Mesendoderm (in vitro differentiated cells): Measurements from ENCODE around the gene C19orf81.
"Not testable (repeated sequence)": the region's sequence is repeated elsewhere in the genome, so short reads cannot be mapped to it uniquely, and the experiment has no call there.

Source experiments
- DNase-seq: peaks from one replicate; pipeline ENCODE4 v3.0.0; 2013
- H2AK5ac ChIP-seq: 2 replicates; pipeline ENCODE4 v1.6.1; 2013; ENCODE audit warnings: low read length, inconsistent platforms
- H2BK120ac ChIP-seq: 2 replicates; pipeline ENCODE4 v1.6.1; 2013; ENCODE audit warnings: low read depth, mild to moderate bottlenecking, low read length, moderate library complexity, mixed read lengths
- H2BK15ac ChIP-seq: replicated peaks from 2 replicates; pipeline ENCODE4 v1.6.1; 2013; ENCODE audit warnings: low read depth, mild to moderate bottlenecking, moderate library complexity
- H2BK5ac ChIP-seq: 2 replicates; pipeline ENCODE4 v1.6.1; 2013; ENCODE audit warnings: low read length, inconsistent platforms
- H3K18ac ChIP-seq: 2 replicates; pipeline ENCODE4 v1.6.1; 2013; ENCODE audit warnings: mild to moderate bottlenecking, low read length, mixed read lengths
- H3K23ac ChIP-seq: one replicate; pipeline ENCODE4 v1.6.1; 2013; ENCODE audit warnings: low read length
- H3K27ac ChIP-seq: 2 replicates; pipeline ENCODE4 v1.5.1; 2013; ENCODE audit warnings: low read depth, mild to moderate bottlenecking, inconsistent platforms, low read length, moderate library complexity
- H3K27me3 ChIP-seq: 2 replicates; pipeline ENCODE4 v1.6.1; 2013; ENCODE audit warnings: low read length, control low read depth, mild to moderate bottlenecking, inconsistent platforms; ENCODE audit not compliant: insufficient read depth, poor library complexity
- H3K36me3 ChIP-seq: 2 replicates; pipeline ENCODE4 v1.6.1; 2013; ENCODE audit warnings: low read length, inconsistent platforms; ENCODE audit not compliant: control insufficient read depth, insufficient read depth
- H3K4ac ChIP-seq: one replicate; pipeline ENCODE4 v1.6.1; 2013; ENCODE audit warnings: low read depth, mild to moderate bottlenecking, low read length, moderate library complexity
- H3K4me1 ChIP-seq: 2 replicates; pipeline ENCODE4 v1.6.1; 2013; ENCODE audit warnings: low read depth, low read length, inconsistent platforms; ENCODE audit not compliant: control insufficient read depth
- H3K4me2 ChIP-seq: 2 replicates; pipeline ENCODE4 v1.6.1; 2013; ENCODE audit warnings: low read length
- H3K4me3 ChIP-seq: 2 replicates; pipeline ENCODE4 v1.5.1; 2013; ENCODE audit warnings: mild to moderate bottlenecking, low read length
- H3K56ac ChIP-seq: one replicate; pipeline ENCODE4 v1.6.1; 2013; ENCODE audit warnings: low read length
- H3K79me1 ChIP-seq: 2 replicates; pipeline ENCODE4 v1.6.1; 2013; ENCODE audit warnings: low read length, inconsistent platforms
- H3K79me2 ChIP-seq: 2 replicates; pipeline ENCODE4 v1.6.1; 2013; ENCODE audit warnings: mild to moderate bottlenecking, low read length; ENCODE audit not compliant: control insufficient read depth, insufficient read depth
- H3K9ac ChIP-seq: 2 replicates; pipeline ENCODE4 v1.6.1; 2013; ENCODE audit warnings: low read length, inconsistent platforms
- H4K5ac ChIP-seq: one replicate; pipeline ENCODE4 v1.6.1; 2013; ENCODE audit warnings: low read length
- H4K8ac ChIP-seq: one replicate; pipeline ENCODE4 v1.6.1; 2013; ENCODE audit warnings: low read depth, mild to moderate bottlenecking, control low read depth, low read length, moderate library complexity
- WGBS: extraction: QIAGEN DNeasy Blood & Tissue Kit; methylation state at CpG from one replicate; pipeline ENCODE4 v1.1.7; 2013; ENCODE audit warnings: low lambda C conversion rate, missing lambda C conversion rate; ENCODE audit not compliant: insufficient coverage; ENCODE audit errors: extremely low coverage; 5-methylcytosine and 5-hydroxymethylcytosine counted together

Gene C19orf81

DNA sequence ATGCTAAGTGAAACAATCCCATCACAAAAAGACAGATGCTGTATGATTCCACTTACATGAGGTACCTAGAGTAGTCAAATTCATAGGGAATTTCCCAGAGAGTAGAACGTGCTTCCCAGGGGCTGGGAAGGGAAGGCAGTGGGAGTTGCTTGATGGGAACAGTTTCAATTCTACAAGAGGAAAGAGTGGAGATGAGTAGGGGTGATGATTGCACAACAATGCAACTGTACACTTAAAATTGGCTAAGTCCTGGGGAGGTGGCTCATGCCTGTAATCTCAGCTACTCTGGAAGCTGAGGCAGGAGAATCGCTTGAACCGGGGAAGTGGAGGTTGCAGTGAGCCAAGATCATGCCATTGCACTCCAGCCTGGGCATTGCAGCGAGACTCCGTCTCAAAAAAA lies 30.9 kb upstream of the C19orf81 start:
- H3K4me2 ChIP-seq, H3K18ac ChIP-seq, H3K79me1 ChIP-seq, H2BK120ac ChIP-seq, H2AK5ac ChIP-seq, H3K4ac ChIP-seq, H3K79me2 ChIP-seq, H3K4me3 ChIP-seq, H4K8ac ChIP-seq, H2BK15ac ChIP-seq, DNase-seq, H3K56ac ChIP-seq, H4K5ac ChIP-seq, H3K27me3 ChIP-seq, H3K23ac ChIP-seq, H3K4me1 ChIP-seq, H3K9ac ChIP-seq, H2BK5ac ChIP-seq, H3K27ac ChIP-seq, H3K36me3 ChIP-seq: not testable (repeated sequence)
- WGBS: no CpG with 5 or more reads among the region's 5 CpGs

DNA sequence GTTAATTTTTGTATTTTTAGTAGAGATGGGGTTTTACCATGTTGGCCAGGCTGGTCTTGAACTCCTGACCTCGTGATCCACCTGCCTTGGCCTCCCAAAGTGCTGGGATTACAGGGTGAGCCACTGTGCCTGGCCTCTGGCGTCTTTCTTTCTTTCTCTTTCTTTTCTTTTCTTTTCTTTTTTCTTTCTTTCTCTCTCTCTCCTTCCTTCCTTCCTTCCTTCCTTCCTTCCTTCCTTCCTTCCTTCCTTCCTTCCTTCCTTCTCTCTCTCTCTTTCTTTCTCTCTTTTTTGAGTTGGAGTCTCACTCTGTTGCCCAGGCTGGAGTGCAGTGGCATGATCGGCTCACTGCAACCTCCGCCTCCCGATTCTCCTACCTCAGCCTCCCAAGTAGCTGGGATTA lies 30.1 kb upstream of the C19orf81 start:
- H2BK5ac ChIP-seq, H3K27ac ChIP-seq, H3K18ac ChIP-seq, H2AK5ac ChIP-seq, H3K36me3 ChIP-seq, H3K9ac ChIP-seq, H3K4me2 ChIP-seq, H3K4me3 ChIP-seq, H3K4ac ChIP-seq, H3K56ac ChIP-seq, H3K27me3 ChIP-seq, H3K4me1 ChIP-seq, H4K8ac ChIP-seq, DNase-seq, H3K79me2 ChIP-seq, H4K5ac ChIP-seq, H2BK120ac ChIP-seq, H3K23ac ChIP-seq, H2BK15ac ChIP-seq, H3K79me1 ChIP-seq: not testable (repeated sequence)
- WGBS: no CpG with 5 or more reads among the region's 5 CpGs

DNA sequence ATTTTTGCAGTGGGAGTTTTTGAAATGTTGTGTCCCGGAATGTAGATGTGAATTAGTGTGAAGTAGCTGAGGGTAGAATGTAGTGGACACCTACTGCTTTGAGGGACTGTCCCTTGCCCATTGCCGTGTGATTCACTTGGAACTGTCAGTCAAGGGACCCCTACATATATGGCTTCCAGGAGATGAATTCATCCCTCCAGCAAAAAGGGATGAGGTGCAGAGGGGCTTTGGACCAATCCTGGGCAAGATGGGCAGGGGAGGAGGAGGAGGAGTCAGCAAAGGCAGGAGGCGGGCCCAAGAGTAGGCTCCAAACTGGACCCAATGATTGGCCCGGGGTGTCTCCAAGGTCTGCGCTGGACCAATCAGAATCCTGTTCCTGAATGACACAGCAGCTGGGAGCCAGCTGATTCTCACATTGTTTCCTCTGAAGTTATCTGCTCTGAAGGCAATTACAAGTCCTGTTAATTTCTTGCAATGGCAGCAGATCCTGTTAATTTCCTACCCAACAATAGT lies 28.8 kb upstream of the C19orf81 start:
- H3K4me3 ChIP-seq, H4K5ac ChIP-seq, H4K8ac ChIP-seq, DNase-seq, H3K18ac ChIP-seq, H3K4ac ChIP-seq, H3K36me3 ChIP-seq, H3K79me2 ChIP-seq, H2AK5ac ChIP-seq, H3K4me2 ChIP-seq, H2BK120ac ChIP-seq, H3K4me1 ChIP-seq, H2BK5ac ChIP-seq, H3K9ac ChIP-seq, H3K79me1 ChIP-seq, H3K23ac ChIP-seq, H3K27me3 ChIP-seq, H3K27ac ChIP-seq, H3K56ac ChIP-seq, H2BK15ac ChIP-seq: not testable (repeated sequence)
- no CpG with 5 or more reads among the region's 5 CpGs for WGBS

DNA sequence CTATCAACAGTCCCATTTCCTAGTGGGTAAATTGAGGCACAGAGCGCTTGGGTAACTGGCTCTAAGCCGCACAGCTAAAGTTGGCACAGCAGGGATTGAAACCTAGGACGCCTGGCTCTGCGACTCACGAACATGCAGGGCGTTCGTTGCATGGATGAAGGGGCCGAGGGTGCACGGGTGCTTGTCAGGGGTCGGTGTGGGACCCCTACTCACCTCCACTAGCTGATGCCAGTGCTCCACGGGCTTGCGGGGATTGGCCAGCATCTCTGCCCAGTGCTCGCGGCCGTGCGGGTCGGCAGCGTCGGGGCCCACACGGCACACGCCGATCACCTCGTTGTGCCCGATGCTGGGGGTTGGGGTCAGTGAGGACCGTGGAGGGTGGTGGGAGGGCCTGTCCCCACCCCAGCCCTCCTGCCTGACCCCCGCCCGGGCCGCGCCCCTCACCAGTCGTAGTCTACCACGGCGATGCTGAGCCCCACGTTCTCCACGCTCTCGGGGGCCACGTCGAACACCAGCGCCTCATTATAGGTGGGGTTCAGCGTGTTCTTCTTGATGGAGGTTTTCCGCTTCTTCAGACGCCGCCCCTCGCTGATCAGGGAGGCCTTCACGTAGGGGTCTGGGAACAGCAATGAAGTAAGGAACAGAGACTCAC lies 24.2 kb upstream of the C19orf81 start:
- H3K27ac ChIP-seq: no peak overlapping the region
- no peaks in the 10 kb centered on the region for H3K4me1 ChIP-seq
- H3K56ac ChIP-seq: no peak overlapping the region
- H4K8ac ChIP-seq: no peak overlapping the region
- H3K36me3 ChIP-seq: no peaks in the 10 kb centered on the region
- no peak overlapping the region for H2BK15ac ChIP-seq
- no CpG with 5 or more reads among the region's 44 CpGs for WGBS
- no peak overlapping the region for H3K23ac ChIP-seq
- H3K4me3 ChIP-seq: no peak overlapping the region
- no peak overlapping the region for H2AK5ac ChIP-seq
- no peak overlapping the region for H2BK5ac ChIP-seq
- H3K4ac ChIP-seq: no peak overlapping the region
- H4K5ac ChIP-seq: no peak overlapping the region
- H3K18ac ChIP-seq: no peak overlapping the region
- no peak overlapping the region for H3K9ac ChIP-seq
- no peak overlapping the region for H3K4me2 ChIP-seq
- no peak overlapping the region for H2BK120ac ChIP-seq
- DNase-seq: no peak
- no peaks in the 10 kb centered on the region for H3K27me3 ChIP-seq
- H3K79me2 ChIP-seq: no peaks in the 10 kb centered on the region
- H3K79me1 ChIP-seq: no peaks in the 10 kb centered on the region

DNA sequence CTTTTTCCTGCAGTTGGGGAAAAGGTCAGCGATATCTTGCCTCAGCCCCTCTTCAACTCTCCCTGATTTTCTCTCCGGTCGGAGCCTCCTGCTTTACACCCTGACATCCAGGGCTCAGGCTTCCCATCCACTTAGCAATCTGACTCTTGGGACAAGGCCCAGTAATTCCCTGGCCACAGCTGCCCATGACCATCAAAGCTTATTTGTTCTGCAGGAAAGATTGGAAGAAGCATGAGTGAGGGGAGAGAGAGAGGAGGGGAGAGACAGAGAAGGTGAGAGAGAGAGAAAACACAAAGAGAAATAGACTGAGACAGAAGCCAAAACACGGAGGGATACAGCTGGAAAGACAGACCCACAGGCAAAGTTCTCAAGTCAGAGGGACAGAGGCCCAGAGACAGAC lies 23.2 kb upstream of the C19orf81 start:
- no peak overlapping the region for H4K5ac ChIP-seq
- H3K36me3 ChIP-seq: no peaks in the 10 kb centered on the region
- no peak overlapping the region for H2BK120ac ChIP-seq
- H2AK5ac ChIP-seq: no peak overlapping the region
- no peak overlapping the region for H3K4me3 ChIP-seq
- H3K56ac ChIP-seq: no peak overlapping the region
- no peaks in the 10 kb centered on the region for H3K27me3 ChIP-seq
- no peak overlapping the region for H3K9ac ChIP-seq
- no peak overlapping the region for H3K27ac ChIP-seq
- no peaks in the 10 kb centered on the region for H3K79me1 ChIP-seq
- H3K4me1 ChIP-seq: no peaks in the 10 kb centered on the region
- H2BK15ac ChIP-seq: no peak overlapping the region
- H3K79me2 ChIP-seq: no peaks in the 10 kb centered on the region
- no peak overlapping the region for H2BK5ac ChIP-seq
- no CpG with 5 or more reads among the region's 4 CpGs for WGBS
- no peak overlapping the region for H3K4ac ChIP-seq
- no peak overlapping the region for H4K8ac ChIP-seq
- H3K4me2 ChIP-seq: no peak overlapping the region
- H3K18ac ChIP-seq: no peak overlapping the region
- no peak overlapping the region for H3K23ac ChIP-seq
- no peak for DNase-seq

DNA sequence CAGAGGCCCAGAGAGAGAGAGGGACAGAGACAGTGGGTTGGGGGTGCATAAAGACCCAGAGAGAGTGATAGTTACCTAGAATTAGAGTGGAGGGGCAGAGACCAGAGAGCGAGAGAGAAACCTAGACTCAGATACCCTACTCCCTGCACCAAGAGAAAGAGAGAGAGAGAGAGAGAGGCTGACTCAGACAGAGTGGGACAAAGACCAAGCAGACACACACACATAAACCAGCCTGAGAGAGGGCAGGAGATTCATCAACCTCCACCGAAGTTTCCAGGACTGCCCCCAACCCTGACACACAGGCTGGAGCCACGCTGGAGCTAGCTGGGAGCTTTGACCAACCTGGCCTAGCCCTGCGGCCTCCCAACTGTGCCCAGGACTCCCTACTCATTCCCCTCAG lies 22.4 kb upstream of the C19orf81 start:
- no peak for DNase-seq
- Histone ChIP-seq H3K27ac (no peak overlapping the region), H3K79me2 (no peaks in the 10 kb centered on the region), H3K27me3 (no peaks in the 10 kb centered on the region), H3K79me1 (no peaks in the 10 kb centered on the region), H2BK120ac (no peak overlapping the region), H3K4me3 (no peak overlapping the region), H2AK5ac (no peak overlapping the region), H3K4ac (no peak overlapping the region), H2BK15ac (no peak overlapping the region), H3K23ac (no peak overlapping the region), H4K5ac (no peak overlapping the region), H3K4me1 (no peaks in the 10 kb centered on the region), H4K8ac (no peak overlapping the region), H3K36me3 (no peaks in the 10 kb centered on the region), H2BK5ac (no peak overlapping the region), H3K18ac (no peak overlapping the region), H3K9ac (no peak overlapping the region), H3K56ac (no peak overlapping the region), H3K4me2 (no peak overlapping the region)
- WGBS: no CpG with 5 or more reads among the region's 4 CpGs
